GM19238 (cell line): Measurements from ENCODE around the gene OR2AJ1.

ENCODE experiments used
- DNase-seq: peaks from one replicate; pipeline ENCODE4 v3.0.0; 2011; ENCODE audit warnings: low spot score; ENCODE audit not compliant: insufficient read length

The OR2AJ1 gene

GRCh38 chr1:247961791-247962190 is 37.1 kb downstream of the OR2AJ1 start:
- no peak for DNase-seq

- DNase-seq = no peak
Observed at GRCh38 chr1:247962911-247963588, 38.4 kb downstream of the OR2AJ1 start.

- DNase-seq = no peak
Observed at GRCh38 chr1:247964933-247965332, 40.2 kb downstream of the OR2AJ1 start, which contains the start of gene OR2AK2. Gene OR2AK2 (plus strand): TSS chr1:247965233. CDS start chr1:247965377, 144 bp downstream.

GRCh38 chr1:247966532-247967204 is 42.0 kb downstream of the OR2AJ1 start:
- DNase-seq = no peak
